NK-92 (cell line): Measurements from ENCODE around the gene IRF6.

Experiments used
- DNase-seq: peaks from one replicate; lab custom pipeline; 2025; ENCODE audit not compliant: unreplicated experiment; lab: John Stamatoyannopoulos, UW

Gene IRF6

GRCh38 chr1:209761011-209761635 lies 44.8 kb downstream of the IRF6 start:
- no peak for DNase-seq

- DNase-seq: no peak
These were observed 46.0 kb downstream of the IRF6 start for GRCh38 chr1:209759829-209760359.

DNA sequence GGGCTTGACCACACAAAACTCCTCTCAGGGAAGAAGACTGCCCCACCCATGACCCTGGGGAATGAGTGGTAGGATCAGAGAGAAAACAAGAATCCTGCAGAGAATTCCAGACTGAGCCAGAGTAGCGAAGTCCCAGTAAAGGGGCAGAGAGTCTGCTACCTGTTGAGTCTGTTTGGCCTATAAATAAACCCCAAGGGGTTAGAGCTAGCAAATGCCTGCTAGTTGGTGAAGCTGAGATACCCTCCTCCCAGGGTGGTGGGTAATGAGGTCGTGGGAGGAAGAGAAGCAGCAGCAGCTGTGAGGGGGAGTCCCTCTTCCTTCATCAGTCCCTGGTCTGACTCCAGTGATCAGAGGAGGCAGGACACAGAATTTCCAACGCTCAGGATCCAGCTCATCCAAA lies 47.5 kb downstream of the IRF6 start:
- no peak for DNase-seq

GRCh38 chr1:209756615-209757445 lies 49.1 kb downstream of the IRF6 start:
- DNase-seq: no peak

- no peak for DNase-seq
These were observed 49.9 kb downstream of the IRF6 start, which contains the start of gene TRAF3IP3 for GRCh38 chr1:209755926-209756614. TSS of gene TRAF3IP3 (plus strand) at chr1:209756053. CDS start at chr1:209760040, 3,987 bp downstream.

- no peak for DNase-seq
These were observed 50.7 kb downstream of the IRF6 start for GRCh38 chr1:209755256-209755655.

GRCh38 chr1:209752890-209753289 lies 53.1 kb downstream of the IRF6 start:
- no peak for DNase-seq

DNA sequence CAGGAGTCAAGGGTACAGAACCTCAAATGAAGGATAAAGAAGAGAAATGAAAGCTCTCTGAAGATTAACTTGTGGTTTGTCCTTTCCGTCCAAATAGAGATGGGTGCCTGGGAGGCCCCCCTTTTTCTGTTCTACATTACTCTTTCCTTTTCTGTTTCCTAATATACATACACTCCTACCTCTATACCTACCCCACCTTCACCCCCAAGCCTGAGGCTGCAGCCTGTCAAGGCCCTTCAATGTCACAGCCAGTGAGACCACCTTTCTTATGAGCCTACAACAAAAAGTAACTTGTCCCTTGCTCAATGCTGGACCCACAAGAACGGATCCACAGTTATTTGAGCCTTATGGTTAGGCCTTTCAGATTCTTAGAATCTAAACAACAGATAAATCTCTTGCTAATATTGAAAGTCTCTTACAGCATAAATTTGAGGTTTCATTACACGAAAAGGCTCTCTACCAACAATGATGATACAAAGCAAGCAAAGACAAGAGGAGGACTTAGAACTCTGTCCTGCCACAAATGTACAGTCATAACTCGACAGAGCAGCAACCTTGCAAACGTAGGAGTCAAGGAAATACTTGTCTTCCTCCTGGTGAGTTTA lies 54.2 kb downstream of the IRF6 start:
- DNase-seq: no peak

DNA sequence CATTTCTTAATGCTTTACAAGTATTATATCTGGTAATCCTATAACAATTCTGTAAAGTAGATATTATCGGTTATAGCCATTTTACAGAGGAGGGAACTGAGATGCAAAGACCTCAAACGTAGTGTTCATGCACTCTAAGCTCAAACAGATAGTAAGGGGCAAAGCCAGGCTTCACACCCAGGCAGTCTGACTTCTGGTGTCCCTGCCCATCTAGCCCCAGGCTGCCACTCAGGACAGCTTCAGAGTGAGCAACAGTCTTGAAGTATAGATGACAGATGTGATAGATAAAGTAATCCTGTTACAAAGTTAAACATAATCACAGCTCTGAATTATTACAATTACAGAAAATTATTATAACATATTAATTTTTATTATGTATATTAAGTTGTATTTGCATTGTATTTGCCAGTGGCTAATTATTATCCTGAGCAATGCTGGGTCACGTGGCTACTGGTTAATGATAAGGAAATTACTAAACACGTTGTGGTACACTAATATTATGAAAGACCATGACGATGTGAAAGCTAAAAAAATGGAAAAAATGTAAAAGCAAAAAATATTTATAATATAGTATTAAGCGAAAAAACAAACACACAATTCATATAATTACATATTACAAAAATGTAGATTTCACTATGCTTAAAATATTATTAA lies 56.1 kb downstream of the IRF6 start:
- DNase-seq: no peak

GRCh38 chr1:209749205-209749604 lies 56.7 kb downstream of the IRF6 start:
- no peak for DNase-seq

DNA sequence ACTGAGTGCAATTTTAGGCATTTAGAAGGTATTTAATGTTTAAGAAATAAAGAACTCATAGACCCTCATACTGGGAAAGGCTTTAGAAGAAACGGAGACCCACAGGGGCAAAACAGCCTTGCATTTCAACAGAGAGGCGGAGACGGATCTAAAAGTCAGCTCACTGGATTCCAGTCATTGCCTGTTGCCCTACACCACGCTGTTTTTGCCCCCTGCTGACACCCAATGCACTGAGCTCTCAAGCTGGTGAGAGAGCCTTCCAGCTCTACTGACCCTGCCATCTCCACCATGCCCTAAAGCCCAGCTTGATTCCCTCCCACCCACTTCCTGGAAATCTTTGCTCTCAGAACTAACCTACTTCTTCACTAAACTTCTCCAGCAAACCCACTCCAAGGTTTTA lies 57.3 kb downstream of the IRF6 start:
- no peak for DNase-seq

DNA sequence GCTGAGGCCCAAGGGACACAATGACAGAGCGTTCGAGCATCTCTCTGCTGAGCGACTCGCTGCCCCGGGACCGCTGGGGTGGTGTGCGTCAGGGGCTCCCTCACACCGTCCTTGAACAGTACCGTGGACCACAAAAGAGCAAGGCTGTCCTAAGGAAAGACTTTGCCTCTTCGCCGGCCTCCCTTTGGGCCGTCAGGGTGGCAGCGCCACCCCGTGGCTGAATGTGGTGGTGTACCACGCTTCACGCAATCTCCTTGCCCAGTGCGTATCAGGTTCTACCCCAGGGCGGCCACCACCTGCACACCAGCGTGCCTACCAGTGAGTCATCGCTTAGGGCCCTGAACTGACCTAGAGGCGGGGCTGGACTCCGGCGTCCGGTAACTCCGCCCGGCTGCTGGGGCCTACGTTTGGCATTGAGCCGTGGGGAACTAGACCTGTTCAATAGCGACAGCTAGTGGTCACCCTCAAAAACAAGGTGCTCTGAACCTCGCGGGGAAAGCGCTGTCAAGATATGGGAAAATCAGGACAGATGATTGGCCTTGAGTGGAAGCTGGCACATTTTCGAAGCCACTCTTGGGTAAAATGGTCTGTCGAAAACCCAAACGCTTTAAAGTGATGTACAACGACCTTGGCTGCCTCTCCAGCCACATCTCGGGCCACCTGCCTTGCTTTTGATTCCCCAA lies 58.2 kb downstream of the IRF6 start:
- no peak for DNase-seq

DNA sequence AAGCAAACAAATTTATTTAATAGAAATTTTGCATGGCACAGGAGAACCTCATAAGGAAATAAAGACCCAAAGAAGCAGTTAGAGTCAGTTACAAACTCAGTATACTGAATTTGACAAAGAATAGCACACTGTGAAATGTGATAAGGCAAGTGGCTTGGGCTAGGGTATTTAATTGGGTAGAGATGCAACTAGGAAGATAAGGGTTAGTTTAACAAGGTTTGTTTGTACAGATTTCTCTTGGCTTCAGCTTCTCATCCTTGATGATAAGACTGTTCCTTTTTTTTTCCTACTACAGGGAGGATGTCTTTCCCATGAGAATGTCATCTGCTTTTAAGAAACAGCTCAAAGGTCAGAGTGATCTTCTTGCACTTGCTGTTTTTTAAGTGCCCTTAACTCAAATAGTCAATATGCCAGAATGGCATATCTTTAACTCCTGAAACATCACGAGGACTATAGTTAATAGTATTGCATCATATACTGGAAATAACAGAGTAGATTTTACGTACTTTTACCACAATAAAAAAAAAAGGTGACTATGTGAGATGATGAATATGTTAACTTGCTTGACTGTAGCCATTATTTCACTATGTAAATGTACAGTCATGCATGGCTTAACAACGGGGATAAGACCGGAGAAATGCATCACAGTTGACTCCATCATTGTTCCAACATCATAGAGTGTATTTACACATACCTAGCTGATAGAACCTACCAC lies 59.3 kb downstream of the IRF6 start:
- no peak for DNase-seq

GRCh38 chr1:209743145-209743482 lies 62.8 kb downstream of the IRF6 start:
- no peak for DNase-seq

GRCh38 chr1:209742409-209743144 lies 63.4 kb downstream of the IRF6 start:
- no peak for DNase-seq

GRCh38 chr1:209741889-209742288 lies 64.1 kb downstream of the IRF6 start:
- no peak for DNase-seq

- DNase-seq: no peak
These were observed 64.7 kb downstream of the IRF6 start for GRCh38 chr1:209741193-209741592.

DNA sequence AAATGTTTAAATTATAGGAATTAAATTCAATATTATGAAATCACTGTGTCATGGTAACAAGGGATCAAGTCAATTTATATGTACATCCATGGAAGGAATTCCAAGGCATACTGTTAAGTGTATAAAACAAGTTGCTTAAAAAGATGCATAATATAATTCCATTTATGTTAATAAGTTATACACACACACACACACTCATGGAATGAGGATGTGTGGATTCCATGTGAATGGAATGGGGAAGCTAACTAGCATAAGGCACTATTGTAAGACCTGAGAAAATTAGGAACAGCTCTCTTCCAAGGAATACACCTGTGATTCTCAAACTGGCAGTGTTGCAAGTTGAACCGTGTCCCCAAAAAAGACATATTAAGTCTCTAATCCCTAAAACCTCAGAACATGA lies 67.7 kb downstream of the IRF6 start:
- no peak for DNase-seq

DNA sequence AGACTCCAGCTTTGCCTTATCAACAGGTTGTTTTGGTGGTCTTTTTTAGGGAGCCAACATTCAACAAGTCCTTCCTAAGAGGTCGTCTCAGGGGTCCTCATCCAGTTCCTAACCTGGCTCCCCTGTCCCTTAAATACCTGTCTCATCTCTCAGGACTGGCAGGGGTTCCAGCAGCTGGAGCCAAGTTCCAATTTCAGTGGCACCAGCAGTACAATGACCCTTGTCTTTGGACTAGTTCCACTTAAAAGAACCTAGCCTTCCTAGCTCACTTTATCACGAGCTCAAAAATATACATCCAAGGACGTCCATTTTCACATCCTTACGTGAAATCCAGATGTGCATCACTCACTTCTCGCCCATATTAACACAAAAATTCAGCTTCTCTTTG lies 68.8 kb downstream of the IRF6 start:
- DNase-seq: no peak
